Measurements from ENCODE around the gene REG1A.

DNA sequence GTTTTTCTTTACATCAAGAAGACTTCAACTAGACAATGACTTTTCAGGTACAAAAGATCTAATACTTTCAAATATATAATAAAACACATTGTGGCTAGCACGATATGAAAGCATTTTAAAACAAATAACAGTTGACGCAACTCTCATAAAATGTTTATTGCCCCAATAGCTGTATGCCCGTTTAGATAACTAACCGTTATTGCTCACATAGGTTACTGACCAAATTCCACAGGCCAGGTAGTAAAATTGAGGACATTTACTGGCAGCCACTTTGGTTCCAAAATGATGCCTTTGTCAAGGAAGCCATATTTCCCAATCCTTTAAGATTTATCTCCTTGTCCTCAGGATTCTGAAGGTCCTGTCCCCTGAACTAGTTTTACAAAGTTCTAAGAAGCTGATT, 29.6 kb upstream of the REG1A start:
- TF ChIP-seq, protein P1, sequence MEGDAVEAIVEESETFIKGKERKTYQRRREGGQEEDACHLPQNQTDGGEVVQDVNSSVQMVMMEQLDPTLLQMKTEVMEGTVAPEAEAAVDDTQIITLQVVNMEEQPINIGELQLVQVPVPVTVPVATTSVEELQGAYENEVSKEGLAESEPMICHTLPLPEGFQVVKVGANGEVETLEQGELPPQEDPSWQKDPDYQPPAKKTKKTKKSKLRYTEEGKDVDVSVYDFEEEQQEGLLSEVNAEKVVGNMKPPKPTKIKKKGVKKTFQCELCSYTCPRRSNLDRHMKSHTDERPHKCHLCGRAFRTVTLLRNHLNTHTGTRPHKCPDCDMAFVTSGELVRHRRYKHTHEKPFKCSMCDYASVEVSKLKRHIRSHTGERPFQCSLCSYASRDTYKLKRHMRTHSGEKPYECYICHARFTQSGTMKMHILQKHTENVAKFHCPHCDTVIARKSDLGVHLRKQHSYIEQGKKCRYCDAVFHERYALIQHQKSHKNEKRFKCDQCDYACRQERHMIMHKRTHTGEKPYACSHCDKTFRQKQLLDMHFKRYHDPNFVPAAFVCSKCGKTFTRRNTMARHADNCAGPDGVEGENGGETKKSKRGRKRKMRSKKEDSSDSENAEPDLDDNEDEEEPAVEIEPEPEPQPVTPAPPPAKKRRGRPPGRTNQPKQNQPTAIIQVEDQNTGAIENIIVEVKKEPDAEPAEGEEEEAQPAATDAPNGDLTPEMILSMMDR (conservative IDR thresholded peaks at IDR 0.05) = no peak
- no peak for TF ChIP-seq ZFX (IDR thresholded peaks at IDR 0.05)
